Breast epithelium (tissue), 4 donors: Measurements from ENCODE around the gene DEAF1. TPM values are rescaled to one million over a fixed set of nuclear protein-coding genes. Genes with fewer than 3 reads are reported as not detected.
A peak's percentile ranks its signal among the peaks of the same experiment; 100 is the strongest.
"Not testable (repeated sequence)": the region's sequence is repeated elsewhere in the genome, so short reads cannot be mapped to it uniquely, and the experiment has no call there.

ENCODE experiments used
- DNase-seq, 2 donors: peaks; one replicate each; pipeline ENCODE4 v3.0.0-alpha.2; 2019; ENCODE audit warnings: low spot score in 2 of 2
- H3K27ac ChIP-seq, 2 donors: fragments of 200-600 bp; sonication (generic) in 1 of 2; one replicate each; pipeline ENCODE4 v1.5.1; 2016 to 2019; ENCODE audit warnings: mild to moderate bottlenecking in 1 of 2
- H3K27me3 ChIP-seq, 2 donors: fragments of 200-600 bp; sonication (generic) in 1 of 2; one replicate each; pipeline versions ENCODE4 v1.5.1 to v1.6.0; 2017 to 2019; ENCODE audit warnings: control low read depth in 1 of 2, mild to moderate bottlenecking in 1 of 2
- H3K36me3 ChIP-seq: fragments of 200-600 bp; one replicate; pipeline ENCODE4 v1.5.1; 2019
- H3K4me1 ChIP-seq, 2 donors: fragments of 200-600 bp; sonication (generic); one replicate each; pipeline ENCODE4 v1.5.1; 2016 to 2019; ENCODE audit warnings: control low read depth in 1 of 2
- H3K4me3 ChIP-seq, 3 donors: fragments of 200-600 bp; sonication (generic); 1 replicate in 2 of 3; 2 replicates in 1 of 3; pipeline ENCODE4 v1.5.1; 2016 to 2019; ENCODE audit warnings: mild to moderate bottlenecking in 3 of 3, moderate library complexity in 2 of 3
- H3K9me3 ChIP-seq, 2 donors: fragments of 200-600 bp; sonication (generic) in 1 of 2; one replicate each; pipeline ENCODE4 v1.5.1; 2016 to 2019; ENCODE audit warnings: control low read depth in 1 of 2
- POLR2A ChIP-seq: fragments of 450-650 bp; IDR thresholded peaks from one replicate; pipeline ENCODE4 v1.6.1; 2016; ENCODE audit warnings: antibody characterized with exemption, mild to moderate bottlenecking, moderate library complexity
- POLR2AphosphoS5 ChIP-seq, 3 donors: sonication (generic); formaldehyde crosslinking; IDR thresholded peaks; one replicate each; pipeline ENCODE4 v1.6.1; 2017; ENCODE audit warnings: antibody characterized with exemption in 3 of 3
- intact Hi-C: fragments of 100-400 bp; cut with DNase I; formaldehyde crosslinking; loops from one replicate; pipeline ENCODE4 v1.15.1; 2023; ENCODE audit warnings: low total_unique reads
- total RNA-seq, 3 donors: library from RNA; depleted of rRNA; stranded (reverse); fragments of >200 nt; gene quantifications; one replicate each; pipeline ENCODE4 v1.1.0, GENCODE V29; 2016
- TF ChIP-seq, protein P1 (sequence below), 3 donors: fragments of 450-650 bp; IDR thresholded peaks; one replicate each; pipeline ENCODE4 v1.5.1; 2016 to 2017; ENCODE audit warnings: antibody characterized with exemption in 3 of 3, mild to moderate bottlenecking in 3 of 3, moderate library complexity in 3 of 3

Gene DEAF1
- total RNA-seq, 3 donors from 2014 or later = 25.3 to 42.6 (median 39.8) TPM

DNA sequence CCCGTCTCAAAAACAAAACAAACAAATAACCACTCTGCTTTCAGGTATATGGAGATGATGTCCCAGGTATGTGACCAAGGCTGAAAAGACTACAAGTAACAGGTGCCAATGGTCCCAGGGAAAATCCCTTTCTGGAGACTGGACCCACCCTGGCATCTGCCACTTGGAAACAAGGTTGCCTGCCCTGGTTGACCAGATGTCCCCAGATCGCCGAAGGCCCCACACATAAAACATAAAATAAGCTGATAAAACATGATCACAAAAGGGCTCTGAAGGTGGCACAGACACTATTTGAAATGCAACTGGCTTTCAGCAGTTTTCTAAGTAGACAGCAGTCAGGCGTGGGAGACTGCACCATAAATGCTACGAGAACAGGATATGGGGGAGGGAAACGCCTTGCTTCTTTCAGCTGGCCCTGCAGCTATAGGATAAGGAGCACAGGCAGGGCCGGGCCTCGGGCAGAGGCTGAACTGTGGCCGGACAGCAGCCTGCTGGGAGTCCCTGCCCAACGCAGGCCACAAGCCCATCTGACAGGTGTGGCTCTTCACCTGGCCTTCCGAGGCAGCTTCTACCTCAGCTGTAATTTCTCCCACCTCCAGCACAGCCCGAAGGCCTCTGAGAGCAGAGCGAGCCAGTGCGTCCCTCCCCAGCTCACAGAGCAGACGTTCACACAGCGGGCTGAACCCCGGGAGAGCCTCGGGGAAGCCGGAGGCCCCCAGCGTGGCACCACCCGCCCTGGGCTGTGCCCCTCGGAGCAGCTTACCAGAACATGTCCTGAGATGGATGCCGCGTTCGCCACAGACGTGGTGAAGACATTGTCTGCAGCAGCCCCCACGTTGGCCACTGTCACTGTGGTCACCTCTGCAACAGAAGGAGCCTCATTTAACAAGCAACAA lies 4.0 kb downstream of the DEAF1 start:
- Histone ChIP-seq H3K27me3 (no peaks in the 10 kb centered on the region), H3K9me3 (no peaks in the 10 kb centered on the region), H3K4me3 (no peak overlapping the region), H3K4me1 (peaks cover 8 to 17% of the 10 kb centered on the region in 2 donors), H3K27ac (no peak overlapping the region), H3K36me3 (no peaks in the 10 kb centered on the region)
- intact Hi-C loops = no loop called here
- TF ChIP-seq POLR2AphosphoS5 (IDR thresholded peaks at IDR 0.05) (no peak), POLR2A (no peak)
- TF ChIP-seq, protein P1, sequence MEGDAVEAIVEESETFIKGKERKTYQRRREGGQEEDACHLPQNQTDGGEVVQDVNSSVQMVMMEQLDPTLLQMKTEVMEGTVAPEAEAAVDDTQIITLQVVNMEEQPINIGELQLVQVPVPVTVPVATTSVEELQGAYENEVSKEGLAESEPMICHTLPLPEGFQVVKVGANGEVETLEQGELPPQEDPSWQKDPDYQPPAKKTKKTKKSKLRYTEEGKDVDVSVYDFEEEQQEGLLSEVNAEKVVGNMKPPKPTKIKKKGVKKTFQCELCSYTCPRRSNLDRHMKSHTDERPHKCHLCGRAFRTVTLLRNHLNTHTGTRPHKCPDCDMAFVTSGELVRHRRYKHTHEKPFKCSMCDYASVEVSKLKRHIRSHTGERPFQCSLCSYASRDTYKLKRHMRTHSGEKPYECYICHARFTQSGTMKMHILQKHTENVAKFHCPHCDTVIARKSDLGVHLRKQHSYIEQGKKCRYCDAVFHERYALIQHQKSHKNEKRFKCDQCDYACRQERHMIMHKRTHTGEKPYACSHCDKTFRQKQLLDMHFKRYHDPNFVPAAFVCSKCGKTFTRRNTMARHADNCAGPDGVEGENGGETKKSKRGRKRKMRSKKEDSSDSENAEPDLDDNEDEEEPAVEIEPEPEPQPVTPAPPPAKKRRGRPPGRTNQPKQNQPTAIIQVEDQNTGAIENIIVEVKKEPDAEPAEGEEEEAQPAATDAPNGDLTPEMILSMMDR (IDR thresholded peaks at IDR 0.05) = no peak
- DNase-seq = no peak

DNA sequence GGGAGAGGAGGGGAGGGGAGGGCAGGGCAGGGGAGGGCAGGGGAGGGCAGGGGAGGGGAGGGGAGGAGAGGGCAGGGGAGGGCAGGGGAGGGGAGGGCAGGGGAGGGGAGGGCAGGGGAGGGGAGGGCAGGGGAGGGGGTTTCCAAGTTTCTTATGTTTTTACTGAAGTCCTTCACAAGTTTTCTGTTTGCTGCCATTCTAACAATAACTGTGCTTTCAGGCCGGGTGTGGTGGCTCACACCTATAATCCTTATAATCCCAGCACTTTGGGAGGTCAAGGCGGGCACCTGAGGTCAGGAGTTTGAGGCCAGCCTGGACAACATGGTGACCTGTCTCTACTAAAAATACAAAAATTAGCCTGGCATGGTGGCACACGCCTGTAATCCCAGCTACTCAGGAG lies 4.8 kb downstream of the DEAF1 start:
- DNase-seq, H3K9me3 ChIP-seq, H3K36me3 ChIP-seq, H3K27ac ChIP-seq, intact Hi-C loops, H3K4me3 ChIP-seq, H3K27me3 ChIP-seq: not testable (repeated sequence)
- peaks cover 8 to 17% of the 10 kb centered on the region in 2 donors for H3K4me1 ChIP-seq

- no peaks in the 10 kb centered on the region for H3K36me3 ChIP-seq
- no peak overlapping the region for H3K4me3 ChIP-seq
- no peaks in the 10 kb centered on the region for H3K9me3 ChIP-seq
- H3K4me1 ChIP-seq = peaks cover 8 to 17% of the 10 kb centered on the region in 2 donors
- H3K27ac ChIP-seq = peak overlapping the region in 1 of 2 donors; percentile 33
- no peak for TF ChIP-seq POLR2A
- TF ChIP-seq POLR2AphosphoS5 (IDR thresholded peaks at IDR 0.05) = no peak
- TF ChIP-seq, protein P1 (IDR thresholded peaks at IDR 0.05) = no peak
- intact Hi-C loops = no loop called here
- no peak for DNase-seq
- no peaks in the 10 kb centered on the region for H3K27me3 ChIP-seq
Observed at GRCh38 chr11:689625-690024, 5.4 kb downstream of the DEAF1 start.

DNA sequence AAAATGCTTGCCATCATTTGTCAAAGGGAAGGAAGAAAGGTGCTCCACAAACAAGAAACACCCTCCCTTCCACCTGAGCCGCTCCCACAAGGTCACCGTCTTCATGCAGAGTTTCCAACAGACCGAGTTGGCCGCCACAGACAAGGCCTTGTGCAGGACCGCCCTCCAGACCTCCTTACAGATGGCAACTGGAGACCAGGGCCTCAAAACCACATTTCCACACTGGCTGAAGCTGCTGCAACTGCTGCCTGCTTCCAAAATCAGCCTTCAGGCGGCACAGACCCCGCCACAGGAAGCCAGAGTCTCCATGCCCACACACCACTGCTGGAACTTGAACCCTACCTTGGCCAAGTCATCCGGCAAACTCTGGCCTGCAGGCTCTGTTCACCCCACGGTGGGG lies 6.3 kb downstream of the DEAF1 start:
- DNase-seq = no peak
- Histone ChIP-seq H3K4me3 (no peak overlapping the region), H3K27me3 (no peaks in the 10 kb centered on the region), H3K27ac (no peak overlapping the region), H3K36me3 (no peaks in the 10 kb centered on the region), H3K9me3 (no peaks in the 10 kb centered on the region), H3K4me1 (peaks cover 5 to 9% of the 10 kb centered on the region in 2 donors)
- TF ChIP-seq, protein P1 (IDR thresholded peaks at IDR 0.05) = no peak
- no peak for TF ChIP-seq POLR2AphosphoS5 (IDR thresholded peaks at IDR 0.05)
- TF ChIP-seq POLR2A = no peak
- intact Hi-C loops = no loop called here

DNA sequence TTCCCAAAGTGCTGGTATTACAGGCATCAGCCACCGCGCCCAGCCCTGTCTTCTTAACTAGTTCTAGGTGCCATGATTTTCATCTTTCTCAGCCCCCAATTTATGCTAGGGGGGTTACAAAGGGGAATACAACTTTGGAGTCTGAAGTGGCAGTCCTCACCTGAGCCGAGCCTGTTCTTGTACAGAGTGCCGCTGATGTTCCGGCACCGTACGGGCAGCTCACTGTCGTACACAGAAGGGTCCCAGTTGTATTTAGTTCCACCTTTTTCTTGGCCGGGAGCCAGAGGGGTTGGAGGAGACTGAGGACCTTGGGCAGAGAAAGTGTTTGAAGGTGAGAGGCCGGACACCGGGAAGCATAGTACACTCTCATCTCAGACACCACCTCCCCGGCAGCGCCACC lies 7.3 kb downstream of the DEAF1 start:
- H3K36me3 ChIP-seq = no peaks in the 10 kb centered on the region

More for the DNA sequence above, 7.3 kb downstream of the DEAF1 start:
- H3K27ac ChIP-seq = no peak overlapping the region
- TF ChIP-seq, protein P1 (IDR thresholded peaks at IDR 0.05) = no peak
- intact Hi-C loops = no loop called here
- DNase-seq = no peak
- no peaks in the 10 kb centered on the region for H3K27me3 ChIP-seq
- no peak overlapping the region for H3K4me3 ChIP-seq
- no peaks in the 10 kb centered on the region for H3K9me3 ChIP-seq
- no peaks in the 10 kb centered on the region for H3K4me1 ChIP-seq
